ENCODE data around the gene TCHH.

Gene TCHH

GRCh38 chr1:152127673-152128072, 12.4 kb upstream of the TCHH start:
- ChIA-PET CTCF (no interaction called here), POLR2A (no interaction called here)
- Histone ChIP-seq H3K4me3 (ENCODE audit: low read depth, low read length) (no peak overlapping the region), H3K9me3 (ENCODE audit: control insufficient read depth, insufficient read depth, low read depth, low read length) (no peaks in the 10 kb centered on the region), H3K27ac (ENCODE audit: extremely low read depth, low read depth, low read length) (no peak overlapping the region), H3K36me3 (ENCODE audit: control insufficient read depth in 2 of 2, insufficient read depth in 1 of 2, low read length in 2 of 2) (no peaks in the 10 kb centered on the region), H3K4me1 (ENCODE audit: control insufficient read depth, insufficient read depth, low read length) (no peaks in the 10 kb centered on the region)
- no peak for TF ChIP-seq ZNF837 (tag by site-specific recombination; IDR thresholded peaks at IDR 0.05)
- TF ChIP-seq ZNF777 (tag by site-specific recombination; IDR thresholded peaks at IDR 0.05; ENCODE audit: borderline replicate concordance): no peak
- TF ChIP-seq OVOL3 (tag by site-specific recombination; IDR thresholded peaks at IDR 0.05): no peak
- no peak for TF ChIP-seq ZNF791 (tag by site-specific recombination; IDR thresholded peaks at IDR 0.05)
- no peak for TF ChIP-seq ZNF830 (tag by site-specific recombination; IDR thresholded peaks at IDR 0.05; ENCODE audit: low read depth)
- no peak for TF ChIP-seq ZSCAN18 (tag by site-specific recombination; IDR thresholded peaks at IDR 0.05)
- no peak for TF ChIP-seq ZSCAN4 (tag by site-specific recombination; IDR thresholded peaks at IDR 0.05)
- TF ChIP-seq ZNF48 (tag by site-specific recombination; IDR thresholded peaks at IDR 0.05): no peak
- TF ChIP-seq GLIS2 (tag by site-specific recombination; IDR thresholded peaks at IDR 0.05): no peak
- TF ChIP-seq PRDM4 (tag by site-specific recombination; IDR thresholded peaks at IDR 0.05): no peak
- TF ChIP-seq ZNF645 (tag by site-specific recombination; IDR thresholded peaks at IDR 0.05): no peak
- TF ChIP-seq SETDB1 (IDR thresholded peaks at IDR 0.05; ENCODE audit: insufficient read length, low read length): no peak
- no peak for TF ChIP-seq ZNF660 (tag by site-specific recombination; IDR thresholded peaks at IDR 0.05)
- no peak for TF ChIP-seq ZNF530 (tag by site-specific recombination; IDR thresholded peaks at IDR 0.05; ENCODE audit: low read depth)

DNA sequence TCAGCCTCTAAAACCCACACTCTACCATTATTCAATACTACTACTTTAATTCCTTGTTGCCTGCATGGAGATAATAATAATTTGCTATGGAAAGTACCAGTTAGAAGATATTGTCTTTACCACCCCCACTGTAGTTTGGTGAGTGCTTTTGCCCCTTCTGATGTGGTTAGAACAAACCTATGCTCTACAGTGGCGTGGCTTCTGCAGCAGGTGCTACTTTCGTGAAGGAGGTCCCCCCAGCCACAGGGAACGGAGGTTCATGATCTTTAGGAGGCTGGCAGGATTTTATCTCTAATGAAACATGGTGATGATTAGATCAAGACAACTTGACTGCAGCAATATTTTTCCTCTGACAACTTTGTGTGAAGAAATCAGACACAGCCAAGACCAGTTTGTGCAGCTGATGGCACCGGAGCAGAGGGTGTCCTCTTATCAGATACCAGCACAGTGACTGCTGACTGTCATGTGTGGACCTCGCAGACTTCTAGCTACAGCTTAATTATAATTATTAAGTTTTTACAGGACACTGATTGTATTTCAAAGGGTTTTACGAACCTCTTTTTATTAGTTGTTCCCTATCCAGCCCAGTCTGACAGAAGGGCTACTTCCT, 10.7 kb upstream of the TCHH start:
- H3K9me3 ChIP-seq (ENCODE audit: control insufficient read depth, insufficient read depth, low read depth, low read length): no peaks in the 10 kb centered on the region
- POLR2A ChIA-PET: no interaction called here

More for the DNA sequence above, 10.7 kb upstream of the TCHH start:
- Histone ChIP-seq H3K4me3 (ENCODE audit: low read depth, low read length) (no peak overlapping the region), H3K36me3 (ENCODE audit: control insufficient read depth in 2 of 2, insufficient read depth in 1 of 2, low read length in 2 of 2) (no peaks in the 10 kb centered on the region), H3K27ac (ENCODE audit: extremely low read depth, low read depth, low read length) (no peak overlapping the region), H3K4me1 (ENCODE audit: control insufficient read depth, insufficient read depth, low read length) (no peaks in the 10 kb centered on the region)
- TF ChIP-seq ZEB2 (tag by site-specific recombination; IDR thresholded peaks at IDR 0.05): no peak
- TF ChIP-seq, protein P1, sequence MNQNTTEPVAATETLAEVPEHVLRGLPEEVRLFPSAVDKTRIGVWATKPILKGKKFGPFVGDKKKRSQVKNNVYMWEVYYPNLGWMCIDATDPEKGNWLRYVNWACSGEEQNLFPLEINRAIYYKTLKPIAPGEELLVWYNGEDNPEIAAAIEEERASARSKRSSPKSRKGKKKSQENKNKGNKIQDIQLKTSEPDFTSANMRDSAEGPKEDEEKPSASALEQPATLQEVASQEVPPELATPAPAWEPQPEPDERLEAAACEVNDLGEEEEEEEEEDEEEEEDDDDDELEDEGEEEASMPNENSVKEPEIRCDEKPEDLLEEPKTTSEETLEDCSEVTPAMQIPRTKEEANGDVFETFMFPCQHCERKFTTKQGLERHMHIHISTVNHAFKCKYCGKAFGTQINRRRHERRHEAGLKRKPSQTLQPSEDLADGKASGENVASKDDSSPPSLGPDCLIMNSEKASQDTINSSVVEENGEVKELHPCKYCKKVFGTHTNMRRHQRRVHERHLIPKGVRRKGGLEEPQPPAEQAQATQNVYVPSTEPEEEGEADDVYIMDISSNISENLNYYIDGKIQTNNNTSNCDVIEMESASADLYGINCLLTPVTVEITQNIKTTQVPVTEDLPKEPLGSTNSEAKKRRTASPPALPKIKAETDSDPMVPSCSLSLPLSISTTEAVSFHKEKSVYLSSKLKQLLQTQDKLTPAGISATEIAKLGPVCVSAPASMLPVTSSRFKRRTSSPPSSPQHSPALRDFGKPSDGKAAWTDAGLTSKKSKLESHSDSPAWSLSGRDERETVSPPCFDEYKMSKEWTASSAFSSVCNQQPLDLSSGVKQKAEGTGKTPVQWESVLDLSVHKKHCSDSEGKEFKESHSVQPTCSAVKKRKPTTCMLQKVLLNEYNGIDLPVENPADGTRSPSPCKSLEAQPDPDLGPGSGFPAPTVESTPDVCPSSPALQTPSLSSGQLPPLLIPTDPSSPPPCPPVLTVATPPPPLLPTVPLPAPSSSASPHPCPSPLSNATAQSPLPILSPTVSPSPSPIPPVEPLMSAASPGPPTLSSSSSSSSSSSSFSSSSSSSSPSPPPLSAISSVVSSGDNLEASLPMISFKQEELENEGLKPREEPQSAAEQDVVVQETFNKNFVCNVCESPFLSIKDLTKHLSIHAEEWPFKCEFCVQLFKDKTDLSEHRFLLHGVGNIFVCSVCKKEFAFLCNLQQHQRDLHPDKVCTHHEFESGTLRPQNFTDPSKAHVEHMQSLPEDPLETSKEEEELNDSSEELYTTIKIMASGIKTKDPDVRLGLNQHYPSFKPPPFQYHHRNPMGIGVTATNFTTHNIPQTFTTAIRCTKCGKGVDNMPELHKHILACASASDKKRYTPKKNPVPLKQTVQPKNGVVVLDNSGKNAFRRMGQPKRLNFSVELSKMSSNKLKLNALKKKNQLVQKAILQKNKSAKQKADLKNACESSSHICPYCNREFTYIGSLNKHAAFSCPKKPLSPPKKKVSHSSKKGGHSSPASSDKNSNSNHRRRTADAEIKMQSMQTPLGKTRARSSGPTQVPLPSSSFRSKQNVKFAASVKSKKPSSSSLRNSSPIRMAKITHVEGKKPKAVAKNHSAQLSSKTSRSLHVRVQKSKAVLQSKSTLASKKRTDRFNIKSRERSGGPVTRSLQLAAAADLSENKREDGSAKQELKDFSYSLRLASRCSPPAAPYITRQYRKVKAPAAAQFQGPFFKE (tag by site-specific recombination; IDR thresholded peaks at IDR 0.05; ENCODE audit: borderline replicate concordance): no peak
- TF ChIP-seq ZNF785 (tag by site-specific recombination; IDR thresholded peaks at IDR 0.05): no peak
- CTCF ChIA-PET: interaction anchor here (1.3 kb wide), 1 partner anchor 16 kb away, joined by 6 read pairs; no protein-coding TSS in a partner anchor
